GM19452 (cell line): ENCODE data around the gene SORCS2.

ENCODE experiments used
- ATAC-seq: cut with Tn5 transposase; IDR thresholded peaks from one replicate; pipeline ENCODE4 v1.9.1; 2021; ENCODE audit not compliant: unreplicated experiment

The SORCS2 gene

DNA sequence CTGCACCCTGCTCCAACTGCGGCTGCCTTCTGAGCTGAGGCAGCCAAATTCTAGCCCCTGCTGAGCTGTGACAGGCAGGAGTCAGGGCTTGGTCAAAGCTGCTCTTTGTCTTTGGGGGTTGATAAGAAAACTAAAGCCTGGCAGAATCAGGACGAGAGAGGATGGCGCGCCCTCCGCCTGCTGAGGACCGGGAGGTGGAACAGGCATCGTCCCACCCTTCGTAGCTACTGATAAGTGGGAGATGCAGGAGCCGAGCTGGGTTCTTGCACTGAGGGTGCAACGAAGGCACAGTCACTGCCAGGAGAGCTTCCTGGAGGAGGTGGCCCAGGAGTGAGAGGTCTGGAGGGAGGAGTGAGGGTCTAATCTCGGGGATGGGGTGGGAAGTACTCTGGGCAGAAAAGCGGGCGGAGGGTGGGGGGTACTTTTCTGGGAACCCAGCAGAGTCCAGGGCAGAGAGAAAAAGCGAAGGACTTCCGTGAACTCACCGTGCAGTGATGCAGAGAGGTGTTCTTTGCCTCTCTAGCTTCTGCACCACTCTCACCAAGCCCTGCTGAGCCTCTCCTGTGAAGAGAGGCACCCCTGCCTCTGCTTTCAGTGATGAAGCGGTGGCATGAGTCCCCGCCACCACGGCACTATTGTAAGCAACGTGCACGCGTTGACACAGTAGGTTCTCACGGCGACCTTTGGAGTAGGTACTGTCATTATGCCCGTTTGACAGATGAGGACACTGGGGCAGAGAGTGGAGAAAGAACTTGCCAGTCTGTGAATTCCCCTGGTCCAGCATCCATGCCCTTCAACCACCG lies 107.8 kb downstream of the SORCS2 start:
- ATAC-seq: no peak

GRCh38 chr4:7300711-7301095 lies 108.4 kb downstream of the SORCS2 start:
- ATAC-seq: no peak

- no peak for ATAC-seq
Measured at GRCh38 chr4:7301126-7301785, 108.9 kb downstream of the SORCS2 start.

DNA sequence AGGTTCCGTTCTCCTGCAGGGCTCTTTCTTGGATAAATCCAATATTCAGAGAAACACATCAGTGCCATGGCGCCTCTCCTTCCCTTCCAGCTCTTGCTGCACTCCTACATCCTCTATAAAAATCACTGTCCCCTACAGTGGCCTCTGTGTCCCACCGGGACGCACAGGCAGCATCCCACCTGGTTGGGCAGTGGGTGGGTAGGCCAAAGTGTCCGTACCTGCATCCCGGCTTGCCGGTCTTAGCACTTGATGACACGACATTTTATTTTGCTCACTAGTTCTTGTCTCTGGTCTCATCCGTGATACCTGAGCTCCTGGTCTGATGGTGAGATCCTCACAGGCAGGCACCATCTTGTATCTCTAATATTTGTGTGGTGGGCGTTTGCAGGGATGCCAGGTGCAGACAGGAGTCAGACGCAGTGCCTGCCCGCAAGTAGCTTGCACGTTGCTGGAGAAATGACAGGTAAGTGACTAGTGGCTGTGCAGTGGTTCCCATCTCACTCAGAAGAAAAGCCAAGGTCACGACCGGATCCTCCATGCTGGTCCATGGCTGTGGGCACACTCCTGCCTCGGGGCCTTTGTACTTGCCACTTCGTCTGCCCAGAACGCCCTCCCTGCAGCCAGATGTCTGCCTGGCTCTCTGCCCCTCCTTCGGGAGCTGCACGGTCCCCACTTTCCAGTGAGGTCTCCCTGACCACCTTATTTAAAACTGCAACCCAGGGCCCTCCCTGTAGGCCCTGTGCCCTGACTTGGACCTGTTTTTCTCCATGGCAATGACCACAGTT lies 109.7 kb downstream of the SORCS2 start:
- no peak for ATAC-seq

DNA sequence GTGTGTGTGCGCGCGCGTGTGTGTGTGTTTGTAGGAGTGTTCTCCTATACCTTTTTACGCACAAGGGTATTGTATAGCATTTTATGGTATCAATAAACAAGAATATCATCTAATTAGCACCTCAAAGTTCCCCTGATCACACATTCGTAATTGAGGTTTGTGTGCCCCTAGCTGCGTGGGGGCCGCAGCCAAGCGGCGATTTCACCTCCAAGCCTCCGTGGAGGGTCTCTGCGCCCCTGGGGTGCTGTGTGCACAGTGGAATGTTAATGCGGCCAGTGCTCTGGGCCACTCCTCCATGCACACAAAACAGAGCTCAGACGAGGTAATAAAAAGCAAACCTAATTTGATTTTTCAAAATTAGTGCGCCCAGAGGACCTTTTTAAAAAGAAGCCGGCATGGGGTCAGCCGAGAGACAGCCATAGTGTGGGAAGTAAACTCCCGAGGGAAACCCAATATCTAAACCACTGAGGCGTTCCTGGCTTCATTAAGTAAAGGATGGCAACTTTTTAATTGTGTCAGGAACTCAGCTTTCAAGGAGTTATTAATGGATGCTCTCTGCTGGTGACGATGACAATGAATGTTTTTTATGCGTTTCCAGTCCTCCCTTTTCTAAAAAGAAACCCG lies 110.6 kb downstream of the SORCS2 start:
- no peak for ATAC-seq

DNA sequence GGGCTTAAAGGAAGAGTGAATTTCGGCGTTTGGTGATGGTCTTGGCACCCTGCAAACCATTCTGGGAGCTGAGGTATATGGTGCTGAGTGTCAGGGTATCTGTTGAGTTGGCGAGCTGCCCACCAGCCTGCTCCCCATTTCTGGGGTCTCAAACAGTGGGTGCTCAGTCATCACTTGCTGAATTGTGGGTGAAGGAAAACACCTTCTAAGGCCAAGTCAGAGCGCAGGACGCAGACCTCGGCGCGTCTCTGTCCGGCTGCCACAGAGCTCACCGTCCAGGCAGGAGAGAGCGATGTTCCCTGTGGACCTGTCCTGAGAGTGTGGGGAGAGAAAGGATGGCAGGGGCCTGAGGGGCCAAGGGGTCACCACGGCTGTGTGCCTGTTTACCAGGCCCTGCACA lies 111.2 kb downstream of the SORCS2 start:
- no peak for ATAC-seq

GRCh38 chr4:7304436-7304835 lies 112.1 kb downstream of the SORCS2 start:
- ATAC-seq: no peak

DNA sequence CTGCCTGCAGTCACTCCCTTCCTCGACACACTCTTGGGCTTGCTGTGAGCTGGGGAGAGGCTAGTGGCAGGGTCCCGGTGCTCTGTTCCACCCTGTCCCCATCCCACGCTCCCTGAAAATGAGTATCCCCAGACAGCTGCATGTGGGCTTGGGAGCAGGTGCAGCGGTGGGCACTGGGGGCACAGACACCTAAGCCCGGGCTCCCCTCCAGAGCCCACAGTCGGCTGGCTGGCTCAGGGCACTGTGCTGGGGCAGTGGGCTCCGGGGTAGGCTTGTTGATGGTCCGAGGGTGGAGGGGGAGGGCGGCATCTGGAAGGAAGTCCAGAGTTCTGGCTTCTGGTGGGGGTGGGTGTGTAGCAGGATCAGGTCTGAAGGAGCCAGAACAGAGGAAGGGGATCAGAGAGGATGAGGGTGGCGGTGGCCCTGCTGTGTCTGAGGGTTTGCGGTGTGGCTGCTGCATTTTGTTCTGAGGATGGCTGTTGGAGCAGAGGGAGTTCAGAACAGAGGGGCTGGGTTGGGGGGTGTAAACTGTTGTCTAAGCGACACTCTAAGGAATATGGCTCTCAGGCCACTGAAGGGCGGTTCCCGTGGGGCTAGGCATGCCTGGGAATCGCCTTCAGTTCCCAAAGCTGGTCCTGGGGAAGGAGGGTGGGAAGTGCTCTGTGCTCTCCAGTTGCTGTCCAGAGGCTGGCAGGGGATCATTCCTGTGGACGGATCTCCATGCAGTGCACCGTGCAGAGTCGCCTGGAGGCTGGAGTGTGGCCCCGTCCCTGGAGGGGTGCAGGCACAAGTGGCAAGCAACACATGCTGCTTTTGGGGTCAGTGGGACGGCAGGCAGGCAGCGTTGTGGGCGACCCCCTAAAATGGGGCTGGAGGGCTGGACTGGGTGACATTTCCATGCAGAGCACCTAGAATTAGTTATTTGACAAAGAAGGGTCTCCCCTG lies 114.0 kb downstream of the SORCS2 start:
- ATAC-seq: no peak

DNA sequence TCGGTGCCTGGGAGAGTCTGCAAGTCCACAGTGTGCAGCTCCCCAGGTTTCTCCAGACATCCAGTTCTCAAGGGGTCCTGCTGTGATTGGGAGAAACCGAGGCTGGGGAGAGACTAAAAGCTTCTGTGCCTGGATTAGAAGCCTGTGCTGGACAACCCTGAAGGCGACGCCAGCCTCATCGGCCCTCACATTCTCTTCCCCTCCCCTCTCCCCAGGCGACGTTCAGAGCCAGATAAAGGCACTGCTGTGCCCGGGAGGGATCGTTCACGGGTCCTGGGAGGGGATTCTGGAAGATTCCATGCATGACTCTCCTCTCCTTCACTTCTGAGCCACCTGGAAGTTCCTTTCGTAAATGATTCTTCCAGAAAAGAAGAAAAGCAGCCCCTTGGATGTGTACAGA lies 114.6 kb downstream of the SORCS2 start:
- no peak for ATAC-seq

- no peak for ATAC-seq
Measured at GRCh38 chr4:7307394-7308099, 115.2 kb downstream of the SORCS2 start.

DNA sequence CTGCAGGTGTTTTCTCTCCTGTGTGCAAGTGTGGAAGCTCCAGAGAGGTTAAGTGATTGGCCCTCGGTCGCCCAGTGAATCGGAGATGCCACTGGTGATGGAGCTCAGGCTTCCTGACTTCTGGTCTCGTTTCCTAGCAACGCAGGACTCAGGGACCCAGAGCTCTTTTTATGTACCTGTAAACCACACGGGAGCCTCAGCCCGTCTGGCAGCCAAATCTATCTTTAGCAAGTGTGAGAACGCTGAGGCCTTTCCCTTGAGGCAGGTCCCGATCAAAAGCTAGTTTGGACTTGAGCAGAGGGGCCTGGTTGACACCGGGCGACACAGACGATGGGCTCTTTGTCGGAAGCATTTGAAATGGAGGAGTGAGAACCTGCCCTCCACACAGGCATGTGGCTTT lies 116.8 kb downstream of the SORCS2 start:
- ATAC-seq: no peak

DNA sequence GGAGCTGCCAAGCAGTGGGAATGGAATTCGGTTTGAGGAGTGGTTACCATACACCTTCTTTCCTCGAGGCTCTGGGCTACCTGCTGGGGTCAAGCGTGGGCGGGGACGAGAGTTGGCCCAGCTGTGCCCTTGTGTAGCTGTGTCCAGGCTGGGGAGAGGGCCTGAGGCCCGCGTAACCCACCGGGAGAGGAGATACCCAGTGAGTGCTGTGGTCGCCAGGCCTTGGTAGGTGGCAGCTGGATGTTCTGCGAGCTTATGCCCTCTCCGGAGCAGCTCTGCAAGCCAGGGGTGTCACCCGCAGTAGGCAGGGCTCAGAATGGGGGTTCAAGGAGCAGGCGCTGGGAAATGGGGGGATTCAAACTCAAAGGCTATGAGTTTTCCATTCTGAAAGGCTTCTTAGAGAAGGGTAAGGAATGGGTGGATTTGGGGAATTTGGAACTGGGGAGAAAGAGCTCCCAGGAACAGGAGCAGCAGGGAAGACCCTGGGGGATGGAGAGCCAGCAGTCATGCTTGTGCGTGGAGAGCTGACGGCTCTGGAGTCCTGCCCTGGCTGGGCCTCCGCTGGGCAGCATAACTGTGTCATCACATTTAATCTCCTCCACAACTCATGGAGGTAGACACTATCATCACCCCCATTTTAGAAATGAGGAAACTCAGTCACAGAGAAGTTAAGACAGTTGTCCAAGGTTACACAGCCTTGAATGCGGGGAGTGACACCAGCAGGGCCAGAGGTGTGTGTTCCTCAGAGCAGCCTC lies 117.5 kb downstream of the SORCS2 start:
- ATAC-seq: no peak

DNA sequence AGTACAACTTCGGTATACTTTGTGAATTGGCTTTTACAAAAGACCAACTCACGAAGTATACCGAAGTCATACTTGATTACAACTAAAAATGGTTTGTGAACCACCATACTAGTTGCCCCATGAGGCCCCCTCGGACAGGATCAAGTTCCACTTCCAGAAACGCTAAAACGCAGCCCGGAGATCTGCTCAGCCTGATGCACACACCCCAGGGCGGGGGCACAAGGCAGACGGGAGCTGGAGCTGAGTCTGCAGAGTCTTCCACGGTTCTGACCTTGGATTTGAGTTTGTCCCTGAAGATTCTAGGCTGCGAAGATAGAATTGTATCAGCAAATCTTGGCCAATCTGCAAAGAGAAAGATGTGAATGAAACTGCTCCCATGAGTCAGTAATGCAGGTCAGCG lies 118.1 kb downstream of the SORCS2 start:
- no peak for ATAC-seq

DNA sequence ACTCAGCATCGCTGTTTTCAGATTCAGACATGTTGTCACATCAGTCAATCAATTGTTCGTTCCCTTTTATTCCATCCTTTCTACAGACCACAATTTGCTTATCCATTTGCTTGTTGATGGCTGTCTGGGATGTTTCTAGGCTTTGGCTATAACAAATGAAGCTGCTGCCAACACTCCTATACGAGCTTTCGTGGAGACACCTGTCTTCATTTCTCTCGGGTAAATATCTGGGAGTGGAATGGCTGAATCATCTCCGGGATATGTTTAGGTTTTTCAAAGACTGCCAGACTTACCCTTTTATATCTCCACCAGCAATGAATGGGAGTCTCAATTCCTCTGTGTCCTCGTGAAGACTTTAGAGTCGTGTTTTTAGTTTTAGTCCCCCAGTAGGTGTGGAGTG lies 118.9 kb downstream of the SORCS2 start:
- ATAC-seq: no peak

DNA sequence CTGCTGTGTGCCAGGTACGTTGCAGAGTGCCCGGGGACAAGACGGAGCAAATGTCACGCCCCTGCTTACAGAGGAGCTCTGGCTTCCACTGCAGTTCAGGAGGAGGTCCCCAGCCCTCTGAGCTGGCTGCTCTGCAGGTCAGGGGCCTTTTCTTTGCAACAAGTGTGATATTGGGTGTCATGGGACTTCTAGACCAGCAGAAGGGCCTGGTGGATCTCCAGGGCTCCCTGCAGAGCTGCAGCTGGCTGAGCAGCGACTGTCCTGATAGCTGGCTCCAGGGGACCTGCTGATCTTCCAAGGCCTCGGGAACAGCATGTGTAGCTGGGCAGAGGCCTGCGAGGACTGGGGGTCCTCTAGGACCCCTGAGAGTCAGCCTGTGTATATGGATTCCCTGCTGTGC lies 120.4 kb downstream of the SORCS2 start:
- no peak for ATAC-seq

DNA sequence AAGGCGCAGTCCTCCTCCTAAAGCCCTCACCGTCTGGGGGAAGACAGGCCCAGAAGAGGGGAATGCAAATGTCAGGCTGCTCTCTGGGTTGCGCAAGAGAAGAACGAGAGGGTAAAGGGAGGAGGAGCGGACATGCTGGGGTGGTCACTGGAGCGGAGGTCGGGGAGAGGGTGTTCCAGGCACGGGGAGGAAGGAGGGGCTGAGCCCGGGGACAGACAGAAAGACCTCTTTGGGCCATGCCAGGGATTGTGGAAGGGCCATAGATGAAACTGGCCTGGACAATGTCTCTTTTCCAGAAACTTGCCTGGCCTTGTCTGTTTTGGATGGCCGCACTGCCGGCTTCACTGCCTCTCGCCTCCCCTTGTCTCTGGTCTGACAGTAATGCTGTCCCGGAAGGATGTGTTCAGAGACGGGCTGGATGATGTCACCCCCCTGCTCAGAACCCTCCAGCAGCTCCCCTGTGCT lies 121.0 kb downstream of the SORCS2 start:
- ATAC-seq: no peak

DNA sequence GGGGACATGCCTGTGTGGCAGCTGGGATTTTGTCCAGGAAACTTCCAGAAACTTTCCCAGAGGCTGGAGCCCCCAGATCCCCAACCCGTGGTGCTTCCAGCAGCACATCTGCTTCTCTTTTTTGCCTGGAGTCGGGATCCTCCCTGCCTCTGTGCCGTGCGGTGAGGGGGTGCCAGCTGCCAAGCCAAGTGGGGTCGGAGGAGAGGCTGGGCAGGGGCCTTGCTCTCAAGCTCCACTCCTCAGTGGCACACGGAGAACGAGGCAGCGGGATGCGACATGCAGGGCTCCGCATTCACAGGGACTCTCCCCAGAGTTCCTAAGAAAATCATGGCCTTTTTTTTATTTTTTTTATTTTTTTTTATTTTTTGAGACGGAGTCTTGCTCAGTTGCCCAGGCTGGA lies 121.7 kb downstream of the SORCS2 start:
- ATAC-seq: no peak

DNA sequence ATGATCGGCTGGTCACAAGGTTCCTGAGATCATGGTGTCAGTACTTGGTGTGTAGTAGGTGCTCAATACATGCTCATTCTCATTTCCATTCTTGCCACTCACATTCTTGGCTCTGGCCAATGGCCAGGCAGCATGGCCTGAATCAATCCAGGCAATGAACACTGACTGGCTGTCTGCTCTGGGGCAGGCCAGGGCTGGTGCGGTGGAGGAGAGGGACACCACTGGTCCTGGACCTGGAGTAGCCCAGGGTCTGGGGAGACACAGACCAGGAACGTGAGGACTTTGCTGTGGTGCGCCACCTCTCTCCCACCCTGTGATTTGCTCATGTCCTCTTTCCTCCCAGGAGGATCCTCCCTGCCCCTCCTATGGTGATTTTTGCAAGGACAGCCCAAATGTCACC lies 122.9 kb downstream of the SORCS2 start:
- no peak for ATAC-seq

DNA sequence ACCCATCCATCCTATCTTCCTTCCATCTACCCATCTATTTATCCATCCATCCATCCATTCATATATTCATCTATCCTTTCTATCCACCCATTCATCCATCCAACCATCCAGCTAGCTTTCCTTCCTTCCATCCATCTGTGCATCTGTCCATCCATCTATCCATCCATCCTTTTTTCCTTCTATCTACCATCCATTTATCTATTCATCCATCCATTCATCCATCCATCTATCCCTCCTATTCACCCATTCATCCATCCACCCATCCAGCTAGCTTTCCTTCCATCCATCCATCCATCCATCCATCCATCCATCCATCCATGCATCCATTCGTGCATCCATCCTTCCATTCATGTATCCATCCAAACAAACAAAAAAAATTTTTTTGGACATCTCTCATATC lies 123.6 kb downstream of the SORCS2 start:
- ATAC-seq: no peak
